ENCODE measurements around the gene GOLIM4.
A peak's percentile ranks its signal among the peaks of the same experiment; 100 is the strongest.
"Not testable (repeated sequence)": the region's sequence is repeated elsewhere in the genome, so short reads cannot be mapped to it uniquely, and the experiment has no call there.

The GOLIM4 gene

DNA sequence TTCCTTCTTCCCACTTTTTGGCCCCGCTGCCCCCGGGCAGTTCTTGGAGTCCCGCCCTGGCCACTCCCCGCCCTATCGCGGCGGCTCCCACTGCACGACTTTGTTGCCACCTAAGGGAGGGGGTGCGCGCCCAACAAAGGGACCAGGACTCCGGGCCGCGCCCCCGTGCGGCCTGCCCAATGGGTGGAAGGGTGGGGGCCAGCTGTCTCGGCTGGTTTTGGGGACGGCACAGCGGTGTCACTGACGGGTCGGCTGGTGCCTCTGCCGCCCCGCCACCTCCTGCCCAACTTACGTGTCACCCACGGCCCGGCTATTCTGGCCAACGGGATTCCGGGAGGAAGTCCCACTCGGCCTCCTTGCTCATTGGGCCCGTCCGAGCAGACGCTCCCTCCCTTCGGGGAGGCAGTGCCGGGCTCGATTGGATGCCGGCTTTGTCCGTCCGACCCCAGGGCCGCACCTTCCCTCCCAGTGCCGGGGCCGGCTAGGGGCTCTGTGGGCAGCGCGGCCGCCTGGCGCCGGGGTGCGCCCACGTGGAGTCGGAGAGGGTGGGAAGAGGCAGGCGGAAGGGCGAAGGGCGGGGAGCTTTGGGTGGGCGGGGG is at the start of gene GOLIM4:
Gene GOLIM4 (minus strand): TSS at position 314 of the 599 bp plus-strand sequence. CDS start 639 bp downstream, outside the sequence.
- in situ Hi-C loops (cut with MboI; ENCODE audit: low sequenced_read_pairs, unreplicated experiment) = no loop called here
- peak; percentile 95 for DNase-seq (ENCODE audit: low spot score)
- TF ChIP-seq, protein P1, sequence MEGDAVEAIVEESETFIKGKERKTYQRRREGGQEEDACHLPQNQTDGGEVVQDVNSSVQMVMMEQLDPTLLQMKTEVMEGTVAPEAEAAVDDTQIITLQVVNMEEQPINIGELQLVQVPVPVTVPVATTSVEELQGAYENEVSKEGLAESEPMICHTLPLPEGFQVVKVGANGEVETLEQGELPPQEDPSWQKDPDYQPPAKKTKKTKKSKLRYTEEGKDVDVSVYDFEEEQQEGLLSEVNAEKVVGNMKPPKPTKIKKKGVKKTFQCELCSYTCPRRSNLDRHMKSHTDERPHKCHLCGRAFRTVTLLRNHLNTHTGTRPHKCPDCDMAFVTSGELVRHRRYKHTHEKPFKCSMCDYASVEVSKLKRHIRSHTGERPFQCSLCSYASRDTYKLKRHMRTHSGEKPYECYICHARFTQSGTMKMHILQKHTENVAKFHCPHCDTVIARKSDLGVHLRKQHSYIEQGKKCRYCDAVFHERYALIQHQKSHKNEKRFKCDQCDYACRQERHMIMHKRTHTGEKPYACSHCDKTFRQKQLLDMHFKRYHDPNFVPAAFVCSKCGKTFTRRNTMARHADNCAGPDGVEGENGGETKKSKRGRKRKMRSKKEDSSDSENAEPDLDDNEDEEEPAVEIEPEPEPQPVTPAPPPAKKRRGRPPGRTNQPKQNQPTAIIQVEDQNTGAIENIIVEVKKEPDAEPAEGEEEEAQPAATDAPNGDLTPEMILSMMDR (IDR thresholded peaks at IDR 0.05; ENCODE audit: borderline replicate concordance, control extremely low read depth, extremely low read depth, insufficient read depth, missing control alignments) = no peak

GRCh38 chr3:168141405-168141998 is 45.8 kb upstream of the GOLIM4 start:
- in situ Hi-C loops (cut with MboI; ENCODE audit: low sequenced_read_pairs, unreplicated experiment) = no loop called here
- DNase-seq (ENCODE audit: low spot score) = no peak
- TF ChIP-seq, protein P1 (IDR thresholded peaks at IDR 0.05; ENCODE audit: borderline replicate concordance, control extremely low read depth, extremely low read depth, insufficient read depth, missing control alignments) = no peak

DNA sequence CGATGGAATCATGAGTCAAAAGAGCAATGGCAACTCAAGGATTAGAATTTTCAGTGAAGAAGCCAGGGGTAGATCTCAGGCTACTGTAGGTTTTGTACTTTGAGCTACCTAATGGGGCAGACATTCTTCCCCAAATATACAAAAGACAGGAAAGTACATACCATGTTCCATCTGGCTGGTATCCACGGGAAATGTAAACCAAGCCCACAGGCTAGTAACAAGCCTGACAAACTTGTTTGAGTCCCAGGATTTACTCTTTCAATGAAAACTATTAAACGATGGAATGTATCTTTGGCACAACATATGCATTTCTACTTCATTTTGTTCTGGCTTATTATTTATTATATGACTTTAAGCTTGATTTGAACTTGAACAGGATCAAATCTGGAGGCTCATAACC is 44.2 kb upstream of the GOLIM4 start:
- no peak for DNase-seq (ENCODE audit: low spot score)
- in situ Hi-C loops (cut with MboI; ENCODE audit: low sequenced_read_pairs, unreplicated experiment) = no loop called here
- TF ChIP-seq, protein P1 (IDR thresholded peaks at IDR 0.05; ENCODE audit: borderline replicate concordance, control extremely low read depth, extremely low read depth, insufficient read depth, missing control alignments) = no peak

- TF ChIP-seq, protein P1 (IDR thresholded peaks at IDR 0.05; ENCODE audit: borderline replicate concordance, control extremely low read depth, extremely low read depth, insufficient read depth, missing control alignments) = no peak
- no peak for DNase-seq (ENCODE audit: low spot score)
- in situ Hi-C loops (cut with MboI; ENCODE audit: low sequenced_read_pairs, unreplicated experiment) = no loop called here
Measured at GRCh38 chr3:168138421-168138820, 42.7 kb upstream of the GOLIM4 start.

DNA sequence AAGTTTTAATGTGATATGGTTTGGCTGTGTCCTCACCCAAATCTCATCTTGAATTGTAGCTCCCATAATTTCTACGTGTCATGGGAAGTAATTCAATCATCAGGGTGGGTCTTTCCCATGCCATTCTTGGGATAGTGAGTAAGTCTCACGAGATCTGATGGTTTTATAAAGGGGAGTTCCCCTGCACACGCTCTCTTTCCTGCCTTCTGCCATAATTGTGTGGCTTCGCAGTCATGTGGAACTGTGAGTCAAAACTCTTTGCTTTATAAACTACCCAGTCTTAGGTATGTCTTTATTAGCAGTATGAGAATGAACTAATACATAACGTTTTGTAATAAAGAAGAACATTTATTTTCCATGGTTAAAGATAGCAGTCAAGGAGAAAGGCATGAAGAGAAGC is 39.2 kb upstream of the GOLIM4 start:
- TF ChIP-seq, protein P1 (IDR thresholded peaks at IDR 0.05; ENCODE audit: borderline replicate concordance, control extremely low read depth, extremely low read depth, insufficient read depth, missing control alignments) = no peak
- in situ Hi-C loops (cut with MboI; ENCODE audit: low sequenced_read_pairs, unreplicated experiment) = no loop called here

DNA sequence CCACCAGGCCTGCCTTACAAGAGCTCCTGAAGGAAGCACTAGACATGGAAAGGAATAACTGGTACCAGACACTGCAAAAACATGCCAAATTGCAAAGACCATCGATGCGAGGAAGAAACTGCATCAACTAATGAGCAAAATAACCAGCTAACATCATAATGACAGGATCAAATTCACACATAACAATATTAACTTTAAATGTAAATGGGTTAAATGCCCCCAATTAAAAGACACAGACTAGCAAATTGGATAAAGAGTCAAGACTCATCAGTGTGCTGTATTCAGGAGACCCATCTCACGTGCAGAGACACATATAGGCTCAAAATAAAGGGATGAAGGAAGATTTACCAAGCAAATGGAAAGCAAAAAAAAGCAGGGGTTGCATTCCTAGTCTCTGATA is 34.5 kb upstream of the GOLIM4 start:
- DNase-seq (ENCODE audit: low spot score); in situ Hi-C loops (cut with MboI; ENCODE audit: low sequenced_read_pairs, unreplicated experiment): not testable (repeated sequence)

More for the DNA sequence above, 39.2 kb upstream of the GOLIM4 start:
- DNase-seq (ENCODE audit: low spot score) = no peak

DNA sequence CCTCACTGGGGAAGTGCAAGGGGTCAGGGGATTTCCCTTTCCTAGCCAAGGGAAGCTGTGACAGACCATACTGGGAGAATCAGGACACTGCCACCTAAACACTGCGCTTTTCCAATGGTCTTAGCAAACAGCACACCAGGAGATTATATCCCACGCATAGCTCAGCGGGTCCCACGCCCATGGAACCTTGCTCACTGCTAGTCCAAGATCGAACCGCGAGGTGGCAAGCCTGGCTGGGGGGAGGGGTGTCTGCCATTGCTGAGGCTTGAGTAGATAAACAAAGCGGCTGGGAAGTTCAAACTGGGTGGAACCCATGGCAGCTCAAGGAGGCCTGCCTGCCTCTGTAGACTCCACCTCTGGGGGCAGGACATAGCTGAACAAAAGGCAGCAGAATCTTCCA is 32.7 kb upstream of the GOLIM4 start:
- DNase-seq (ENCODE audit: low spot score); in situ Hi-C loops (cut with MboI; ENCODE audit: low sequenced_read_pairs, unreplicated experiment): not testable (repeated sequence)
